ENCODE measurements around the gene FIS1. TPM values are rescaled to one million over a fixed set of nuclear protein-coding genes. Genes with fewer than 3 reads are reported as not detected.

Gene FIS1
- total and polyA plus RNA-seq, 10 of the 15 experiments (the other 5 are each of a cell fraction or from before 2014, with no cell fraction given) = 83.4 to 149 (median 108) TPM

GRCh38 chr7:101245147-101245668 is 327 bp upstream of the FIS1 start:
- no TSS peak for BruUV-seq (replicated peaks)
- TF ChIP-seq RELB (IDR thresholded peaks at IDR 0.05; ENCODE audit: low read depth) = no peak; the same call in 1 of the 2 replicates
- no peak for TF ChIP-seq NFIC (IDR thresholded peaks at IDR 0.05; ENCODE audit: low read depth, low read length)
- no peak for TF ChIP-seq ZZZ3 (IDR thresholded peaks at IDR 0.05; ENCODE audit: control insufficient read depth, insufficient read length, low read depth)
- peak; percentile 94 for TF ChIP-seq MLLT1 (IDR thresholded peaks at IDR 0.05)
- TF ChIP-seq SKIL (IDR thresholded peaks at IDR 0.05; ENCODE audit: low read depth, poor library complexity, severe bottlenecking) = no peak
- TF ChIP-seq TBL1XR1 (IDR thresholded peaks at IDR 0.05; ENCODE audit: low read depth, low read length) = no peak
- TF ChIP-seq NRF1 (conservative IDR thresholded peaks at IDR 0.05; ENCODE audit: low read depth, low read length) = peak; percentile 61
- no peak for TF ChIP-seq NBN (IDR thresholded peaks at IDR 0.05)
- TF ChIP-seq NR2C1 (IDR thresholded peaks at IDR 0.05) = no peak
- TF ChIP-seq PML (IDR thresholded peaks at IDR 0.05; ENCODE audit: low read length) = 0 out of 2 replicates have a peak, but pooled peaks have one; percentile 8
- TF ChIP-seq NFXL1 (IDR thresholded peaks at IDR 0.05; ENCODE audit: borderline replicate concordance) = no peak
- no peak for TF ChIP-seq MEF2B (IDR thresholded peaks at IDR 0.05; ENCODE audit: partially characterized antibody, poor library complexity, severe bottlenecking)
- no peak for TF ChIP-seq PKNOX1 (IDR thresholded peaks at IDR 0.05)
- TF ChIP-seq ZNF274 (IDR thresholded peaks at IDR 0.05; ENCODE audit: insufficient read depth, insufficient read length) = no peak
- TF ChIP-seq ATF3 (IDR thresholded peaks at IDR 0.05; ENCODE audit: borderline replicate concordance, extremely low read depth, low read depth, low read length) = 0 out of 2 replicates have a peak, but pooled peaks have one; percentile 22
- TF ChIP-seq EGR1 (IDR thresholded peaks at IDR 0.05; ENCODE audit: borderline replicate concordance in 1 of 2, low read depth in 2 of 2, low read length in 2 of 2) = no peak
- TF ChIP-seq SRF (IDR thresholded peaks at IDR 0.05; ENCODE audit: low read depth in 2 of 2, low read length in 2 of 2) = no peak

More at GRCh38 chr7:101245147-101245668, 327 bp upstream of the FIS1 start:
- H3K4me2 ChIP-seq (ENCODE audit: control insufficient read depth, insufficient read depth) = peak overlapping the region; percentile 95
- POLR2A ChIA-PET = interaction anchor here (0.5 to 1.6 kb wide), 5 partner anchors 26 to 355 kb away, joined by 3 to 5 read pairs (median 4); partner anchors contain the start of genes PLOD3 and UFSP1
- DNase-seq (ENCODE audit: low read depth, low spot score) (no peak), FAIRE-seq (no peak), ATAC-seq (no peak)
- intact Hi-C loops (cut with micrococcal nuclease; ENCODE audit: unreplicated experiment) (no loop called here), in situ Hi-C loops (cut with MboI) (no loop called here)
- RAD21 ChIA-PET (ENCODE audit: unreplicated experiment) = interaction anchor here (1.0 to 5.0 kb wide), 5 partner anchors 28 to 111 kb away, joined by 3 to 37 read pairs (median 19); partner anchors contain the start of genes PLOD3 and ZNHIT1
- CTCF ChIA-PET = interaction anchor here (0.8 to 5.3 kb wide), 11 partner anchors 9 to 160 kb away, joined by 3 to 74 read pairs (median 16); partner anchors contain the start of genes PLOD3, TRIM56 and ZNHIT1
- H3K27me3 ChIP-seq (replicated peaks in 1 of 2; ENCODE audit: control insufficient read depth in 2 of 2, insufficient read depth in 2 of 2, low read length in 1 of 2) = no peaks in the 10 kb centered on the region
- SMC1A ChIA-PET (ENCODE audit: uncharacterized antibody, unreplicated experiment) = interaction anchor here (2.6 to 2.9 kb wide), 2 partner anchors 27 to 102 kb away, joined by 19 to 20 read pairs; partner anchors contain the start of genes PLOD3 and ZNHIT1
- peak overlapping the region; percentile 39; the same call in 1 of the 2 replicates for H3K9ac ChIP-seq (ENCODE audit: control insufficient read depth, insufficient read depth, low read length)
- peaks cover 9% of the 10 kb centered on the region for H3K4me1 ChIP-seq (ENCODE audit: control insufficient read depth, insufficient read depth, low read length)
- H3K27ac ChIP-seq (ENCODE audit: control insufficient read depth, insufficient read depth) = peak overlapping the region; percentile 89; the same call in 1 of the 2 replicates
- H3K36me3 ChIP-seq (ENCODE audit: control insufficient read depth in 2 of 2, insufficient read depth in 2 of 2, low read length in 1 of 2) = peaks cover 2 to 10% of the 10 kb centered on the region in 2 experiments
- H2AFZ ChIP-seq (ENCODE audit: control insufficient read depth, low read depth, low read length) = peak overlapping the region; percentile 51
- H3K4me3 ChIP-seq = peak overlapping the region; percentile 84
- H3K9me3 ChIP-seq (replicated peaks; ENCODE audit: control insufficient read depth, insufficient read depth, low read length) = no peaks in the 10 kb centered on the region
- no peaks in the 10 kb centered on the region for H4K20me1 ChIP-seq (ENCODE audit: control insufficient read depth, insufficient read depth)
- H3K79me2 ChIP-seq (ENCODE audit: control insufficient read depth, insufficient read depth, low read length) = peaks cover 34% of the 10 kb centered on the region
- WGBS (ENCODE audit: insufficient coverage, insufficient replicate concordance, low lambda C conversion rate, missing lambda C conversion rate) = 35% methylated on average over 32 of the region's 32 CpGs
